HepG2 (cell line): ENCODE data around the gene ZNF91. TPM values are rescaled to one million over a fixed set of nuclear protein-coding genes. Genes with fewer than 3 reads are reported as not detected.

Experiments
- ATAC-seq: fragments of 200-7000 bp; cut with Tn5 transposase; 3 replicates; pipeline ENCODE4 v1.9.1; 2020; ENCODE audit warnings: mild to moderate bottlenecking, moderate library complexity
- BruUV-seq: library from RNA; stranded (reverse); fragments of 400-500 nt; replicated peaks from 2 replicates; lab custom pipeline; 2021; lab: Mats Ljungman, UMichigan
- CTCF ChIA-PET: fragments of 300-600 bp; formaldehyde crosslinking; extraction: SDS; loops from one replicate; lab custom pipeline; 2021; ENCODE audit warnings: low total read pairs, inconsistent platforms, low intra/inter-chr PET ratio; lab: Yijun Ruan, JAX
- POLR2A ChIA-PET: fragments of 350-600 bp; sonication (Branson Sonifier 250); formaldehyde crosslinking; loops from one replicate; lab custom pipeline; 2020; ENCODE audit warnings: antibody characterized with exemption, inconsistent platforms; lab: Yijun Ruan, JAX
- DNase-seq: peaks from one replicate; pipeline ENCODE4 v3.0.0-alpha.2; 2015; ENCODE audit warnings: low spot score
- FAIRE-seq: peaks from 3 replicates; lab custom pipeline; 2011; peaks lifted over from hg19 to GRCh38; lab: Jason Lieb, UNC
- H2AFZ ChIP-seq: one replicate; pipeline ENCODE4 v1.6.1; 2011; ENCODE audit warnings: low read length, inconsistent platforms
- H3K27ac ChIP-seq: fragments of 300-600 bp; 3 replicates; pipeline ENCODE4 v1.8.0; 2011; ENCODE audit warnings: mixed run types, mild to moderate bottlenecking, mixed read lengths, low read length, inconsistent platforms; ENCODE audit not compliant: insufficient read depth; ENCODE audit errors: extremely low read length
- H3K27me3 ChIP-seq, 2 experiments: fragments of 200-600 bp in 1 of 2; 2 replicates in 1 of 2; 3 replicates in 1 of 2; pipeline versions ENCODE4 v1.6.0 to v1.8.0; 2011; ENCODE audit warnings: low read length in 2 of 2, mild to moderate bottlenecking in 2 of 2, moderate library complexity in 2 of 2, inconsistent platforms in 1 of 2; ENCODE audit not compliant: insufficient read depth in 2 of 2, control insufficient read depth in 1 of 2
- H3K36me3 ChIP-seq, 2 experiments: fragments of 200-600 bp in 1 of 2; replicated peaks in 1 of 2; 2 replicates in 1 of 2; 3 replicates in 1 of 2; pipeline versions ENCODE4 v1.5.1 to v1.8.0; 2011; ENCODE audit warnings: low read length in 2 of 2, inconsistent platforms in 1 of 2; ENCODE audit not compliant: insufficient read depth in 2 of 2, control insufficient read depth in 1 of 2
- H3K4me1 ChIP-seq: 2 replicates; pipeline ENCODE4 v1.5.1; 2012; ENCODE audit warnings: low read length, inconsistent platforms; ENCODE audit not compliant: insufficient read depth
- H3K4me2 ChIP-seq: 2 replicates; pipeline ENCODE4 v1.6.0; 2011; ENCODE audit warnings: low read depth, low read length, inconsistent platforms
- H3K4me3 ChIP-seq, 3 experiments: fragments of 200-600 bp in 1 of 3; sonication (generic), shearing (Covaris generic) in 1 of 3; replicated peaks in 1 of 3; 2 replicates each; pipeline ENCODE4 v1.5.1; 2011 to 2016; ENCODE audit warnings: low read length in 3 of 3, inconsistent platforms in 2 of 3, low read depth in 2 of 3, mild to moderate bottlenecking in 2 of 3, control low read depth in 1 of 3, mixed read lengths in 1 of 3; ENCODE audit not compliant: insufficient read depth in 1 of 3
- H3K79me2 ChIP-seq: one replicate; pipeline ENCODE4 v1.6.1; 2011; ENCODE audit warnings: low read length, inconsistent platforms; ENCODE audit not compliant: insufficient read depth
- H3K9ac ChIP-seq: 2 replicates; pipeline ENCODE4 v1.6.0; 2011; ENCODE audit warnings: mild to moderate bottlenecking, low read depth, low read length, inconsistent platforms; ENCODE audit not compliant: insufficient read depth
- H3K9me3 ChIP-seq: 2 replicates; pipeline ENCODE4 v1.5.1; 2012; ENCODE audit warnings: mild to moderate bottlenecking, low read length
- H4K20me1 ChIP-seq: 2 replicates; pipeline ENCODE4 v1.6.0; 2011; ENCODE audit warnings: inconsistent platforms, mild to moderate bottlenecking, low read length, moderate library complexity; ENCODE audit not compliant: insufficient read depth
- AHR ChIP-seq: IDR thresholded peaks from 2 replicates; pipeline ENCODE4 v1.6.1; 2018; ENCODE audit warnings: missing genetic modification reagents, missing compliant biosample characterization
- ATM ChIP-seq: fragments of 450-650 bp; IDR thresholded peaks from 2 replicates; pipeline ENCODE4 v1.7.1; 2017; ENCODE audit warnings: mild to moderate bottlenecking, borderline replicate concordance
- EHMT2 ChIP-seq: fragments of 200-600 bp; sonication (generic); IDR thresholded peaks from 2 replicates; pipeline ENCODE4 v1.7.0; 2017; ENCODE audit warnings: antibody characterized with exemption, low read depth, low read length, borderline replicate concordance
- ERF ChIP-seq: IDR thresholded peaks from 2 replicates; pipeline ENCODE4 v1.6.1; 2018; ENCODE audit warnings: missing biosample characterization, missing genetic modification reagents
- FOXA3 ChIP-seq: IDR thresholded peaks from 2 replicates; pipeline ENCODE4 v1.6.1; 2016; ENCODE audit warnings: missing genetic modification reagents, missing compliant biosample characterization
- GFI1 ChIP-seq: sonication (generic); formaldehyde crosslinking; IDR thresholded peaks from 2 replicates; pipeline ENCODE4 v1.5.0; 2020; ENCODE audit warnings: missing genetic modification reagents, mild to moderate bottlenecking, borderline replicate concordance
- MXD4 ChIP-seq: IDR thresholded peaks from 2 replicates; pipeline ENCODE4 v1.6.1; 2016; ENCODE audit warnings: mild to moderate bottlenecking, missing biosample characterization, missing genetic modification reagents
- SATB2 ChIP-seq: sonication (generic); formaldehyde crosslinking; IDR thresholded peaks from 2 replicates; pipeline ENCODE4 v1.5.0; 2020; ENCODE audit warnings: missing genetic modification reagents
- TBX2 ChIP-seq: sonication (generic); formaldehyde crosslinking; IDR thresholded peaks from 2 replicates; pipeline ENCODE4 v1.5.0; 2020; ENCODE audit warnings: missing genetic modification reagents, mild to moderate bottlenecking, borderline replicate concordance
- ZNF275 ChIP-seq: sonication (generic); formaldehyde crosslinking; IDR thresholded peaks from 2 replicates; pipeline ENCODE4 v1.8.0; 2022; ENCODE audit warnings: missing genetic modification reagents, mild to moderate bottlenecking, inconsistent platforms, borderline replicate concordance
- ZNF468 ChIP-seq: sonication (generic); formaldehyde crosslinking; IDR thresholded peaks from 2 replicates; pipeline ENCODE4 v1.8.0; 2022; ENCODE audit warnings: mild to moderate bottlenecking, moderate library complexity, missing genetic modification reagents
- ZNF609 ChIP-seq: sonication (generic); formaldehyde crosslinking; IDR thresholded peaks from 2 replicates; pipeline ENCODE4 v1.4.0; 2020; ENCODE audit warnings: mild to moderate bottlenecking, missing genetic modification reagents, borderline replicate concordance
- ZNF782 ChIP-seq: sonication (generic); formaldehyde crosslinking; IDR thresholded peaks from 2 replicates; pipeline ENCODE4 v1.4.0; 2020; ENCODE audit warnings: missing genetic modification reagents, mild to moderate bottlenecking, borderline replicate concordance
- ZSCAN30 ChIP-seq: sonication (generic); formaldehyde crosslinking; IDR thresholded peaks from 2 replicates; pipeline ENCODE4 v1.5.0; 2020; ENCODE audit warnings: mild to moderate bottlenecking, missing genetic modification reagents
- in situ Hi-C: cut with HindIII; loops from 2 replicates; pipeline ENCODE4 v1.10.0; 2017; ENCODE audit warnings: low pct_unique_long_range_greater_than_20kb; ENCODE audit not compliant: extremely low pct_ligation_motif_present
- intact Hi-C: fragments of 100-400 bp; cut with micrococcal nuclease; formaldehyde crosslinking; loops from one replicate; pipeline ENCODE4 v1.10.0; 2022; ENCODE audit not compliant: unreplicated experiment
- polyA plus RNA-seq, 8 experiments: library from polyadenylated mRNA; depleted of rRNA in 3 of 8; stranded (reverse) in 7 of 8; unstranded in 1 of 8; fragments of >200 nt; fragmentation: Illumina TruSeq in 4 of 8; extraction: Trizol in 4 of 8; gene quantifications; 2 replicates each; pipeline versions ENCODE4 v1.2.1 to v1.2.3, GENCODE V29; 2011 to 2016; ENCODE audit warnings: low read depth in 4 of 8, missing spikeins in 1 of 8, mixed read lengths in 1 of 8; ENCODE audit not compliant: insufficient read depth in 1 of 8
- total RNA-seq, 5 experiments: library from RNA; depleted of rRNA; stranded (reverse); fragments of >200 nt; fragmentation: Illumina TruSeq; extraction: Trizol; gene quantifications; 2 replicates each; pipeline ENCODE4 v1.2.3, GENCODE V29; 2016; ENCODE audit warnings: low read depth in 1 of 5
- TF ChIP-seq, protein P1 (sequence below): fragments of 450-650 bp; IDR thresholded peaks from 2 replicates; pipeline ENCODE4 v1.6.1; 2016
- TF ChIP-seq, protein P2 (sequence below): sonication (generic); formaldehyde crosslinking; IDR thresholded peaks from 2 replicates; pipeline ENCODE4 v1.4.0; 2020; ENCODE audit warnings: mild to moderate bottlenecking, missing genetic modification reagents
- TF ChIP-seq, protein P3 (sequence below): sonication (generic); formaldehyde crosslinking; IDR thresholded peaks from 2 replicates; pipeline ENCODE4 v1.4.0; 2020; ENCODE audit warnings: missing genetic modification reagents, borderline replicate concordance

ZNF91 gene
- total and polyA plus RNA-seq, 2 of the 13 experiments (the other 11 are each of a cell fraction or from before 2014, with no cell fraction given) = 19.4 to 21.5 TPM

DNA sequence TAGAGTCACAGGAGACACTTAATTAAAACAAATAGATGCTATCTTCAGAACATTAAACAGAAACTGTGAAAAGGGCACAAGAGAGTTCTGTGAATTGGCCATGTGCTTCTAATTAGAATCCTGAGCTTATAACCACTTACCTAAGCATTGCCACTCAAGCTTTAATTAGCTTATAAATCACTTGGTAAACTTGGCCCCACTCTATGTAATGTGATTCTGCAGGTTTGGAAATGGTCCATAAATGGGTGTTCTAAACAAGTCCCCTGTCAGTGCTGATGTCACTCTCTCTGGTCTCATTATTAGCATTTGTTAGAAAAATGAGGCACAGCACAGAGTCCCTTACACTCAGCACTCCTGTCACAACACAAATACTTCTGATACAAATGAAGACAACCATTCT lies 18.0 kb downstream of the ZNF91 start:
- H3K4me3 ChIP-seq = no peak overlapping the region
- peaks cover 43% of the 10 kb centered on the region for H3K9me3 ChIP-seq
- H3K27me3 ChIP-seq = no peaks in the 10 kb centered on the region
- no peaks in the 10 kb centered on the region for H4K20me1 ChIP-seq
- ATAC-seq (no peak), DNase-seq (no peak), FAIRE-seq (no peak)
- no peak overlapping the region for H3K27ac ChIP-seq
- in situ Hi-C loops = no loop called here
- no peak overlapping the region for H2AFZ ChIP-seq
- ChIA-PET CTCF (no interaction called here), POLR2A (no interaction called here)
- BruUV-seq = no TSS peak
- H3K36me3 ChIP-seq = peaks cover 7 to 32% of the 10 kb centered on the region in 2 experiments; a peak in 4 of 5 replicates
- H3K9ac ChIP-seq = no peak overlapping the region
- intact Hi-C loops = no loop called here
- no peaks in the 10 kb centered on the region for H3K4me1 ChIP-seq
- H3K4me2 ChIP-seq = no peak overlapping the region
- peaks cover 45% of the 10 kb centered on the region for H3K79me2 ChIP-seq
- TF ChIP-seq ATM = no peak
- no peak for TF ChIP-seq ZNF609
- no peak for TF ChIP-seq ZNF275
- TF ChIP-seq, protein P1, sequence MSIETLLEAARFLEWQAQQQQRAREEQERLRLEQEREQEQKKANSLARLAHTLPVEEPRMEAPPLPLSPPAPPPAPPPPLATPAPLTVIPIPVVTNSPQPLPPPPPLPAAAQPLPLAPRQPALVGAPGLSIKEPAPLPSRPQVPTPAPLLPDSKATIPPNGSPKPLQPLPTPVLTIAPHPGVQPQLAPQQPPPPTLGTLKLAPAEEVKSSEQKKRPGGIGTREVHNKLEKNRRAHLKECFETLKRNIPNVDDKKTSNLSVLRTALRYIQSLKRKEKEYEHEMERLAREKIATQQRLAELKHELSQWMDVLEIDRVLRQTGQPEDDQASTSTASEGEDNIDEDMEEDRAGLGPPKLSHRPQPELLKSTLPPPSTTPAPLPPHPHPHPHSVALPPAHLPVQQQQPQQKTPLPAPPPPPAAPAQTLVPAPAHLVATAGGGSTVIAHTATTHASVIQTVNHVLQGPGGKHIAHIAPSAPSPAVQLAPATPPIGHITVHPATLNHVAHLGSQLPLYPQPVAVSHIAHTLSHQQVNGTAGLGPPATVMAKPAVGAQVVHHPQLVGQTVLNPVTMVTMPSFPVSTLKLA = no peak
- no peak for TF ChIP-seq ERF (CRISPR knock-in tag)
- TF ChIP-seq FOXA3 = no peak
- TF ChIP-seq ZNF782 (CRISPR knock-in tag) = no peak
- TF ChIP-seq GFI1 = no peak
- no peak for TF ChIP-seq AHR
- TF ChIP-seq, protein P2, sequence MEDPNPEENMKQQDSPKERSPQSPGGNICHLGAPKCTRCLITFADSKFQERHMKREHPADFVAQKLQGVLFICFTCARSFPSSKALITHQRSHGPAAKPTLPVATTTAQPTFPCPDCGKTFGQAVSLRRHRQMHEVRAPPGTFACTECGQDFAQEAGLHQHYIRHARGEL (CRISPR knock-in tag) = no peak
- TF ChIP-seq TBX2 (CRISPR knock-in tag) = no peak
- TF ChIP-seq SATB2 (CRISPR knock-in tag) = no peak
- TF ChIP-seq EHMT2 = no peak
- TF ChIP-seq ZSCAN30 (CRISPR knock-in tag) = no peak
- no peak for TF ChIP-seq ZNF468 (CRISPR knock-in tag)
- TF ChIP-seq, protein P3, sequence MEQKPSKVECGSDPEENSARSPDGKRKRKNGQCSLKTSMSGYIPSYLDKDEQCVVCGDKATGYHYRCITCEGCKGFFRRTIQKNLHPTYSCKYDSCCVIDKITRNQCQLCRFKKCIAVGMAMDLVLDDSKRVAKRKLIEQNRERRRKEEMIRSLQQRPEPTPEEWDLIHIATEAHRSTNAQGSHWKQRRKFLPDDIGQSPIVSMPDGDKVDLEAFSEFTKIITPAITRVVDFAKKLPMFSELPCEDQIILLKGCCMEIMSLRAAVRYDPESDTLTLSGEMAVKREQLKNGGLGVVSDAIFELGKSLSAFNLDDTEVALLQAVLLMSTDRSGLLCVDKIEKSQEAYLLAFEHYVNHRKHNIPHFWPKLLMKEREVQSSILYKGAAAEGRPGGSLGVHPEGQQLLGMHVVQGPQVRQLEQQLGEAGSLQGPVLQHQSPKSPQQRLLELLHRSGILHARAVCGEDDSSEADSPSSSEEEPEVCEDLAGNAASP = no peak
- no peak for TF ChIP-seq MXD4 (CRISPR knock-in tag)
